CD8-positive, alpha-beta memory T cell (primary cell): ENCODE data around the gene DCTN4. TPM values are rescaled to one million over a fixed set of nuclear protein-coding genes. Genes with fewer than 3 reads are reported as not detected.
A peak's percentile ranks its signal among the peaks of the same experiment; 100 is the strongest.
"Not testable (repeated sequence)": the region's sequence is repeated elsewhere in the genome, so short reads cannot be mapped to it uniquely, and the experiment has no call there.

Experiments used
- CTCF ChIA-PET: fragments of 350-600 bp; sonication (Branson Sonifier 250); formaldehyde crosslinking; loops from one replicate; lab custom pipeline; 2021; ENCODE audit warnings: antibody characterized with exemption; lab: Charles Lee
- POLR2A ChIA-PET: fragments of 350-600 bp; sonication (Branson Sonifier 250); formaldehyde crosslinking; loops from one replicate; lab custom pipeline; 2021; ENCODE audit warnings: antibody characterized with exemption; lab: Charles Lee
- DNase-seq, 5 donors: peaks; one replicate each; pipeline versions ENCODE4 v3.0.0 to v3.0.0-alpha.2; 2020 to 2022; ENCODE audit warnings: mixed read lengths in 1 of 5
- H3K27ac ChIP-seq: one replicate; pipeline ENCODE4 v1.7.0; 2013; ENCODE audit warnings: low read depth, mild to moderate bottlenecking, low read length, moderate library complexity
- H3K27me3 ChIP-seq: 2 replicates; pipeline ENCODE4 v1.7.0; 2013; ENCODE audit warnings: low read length, mild to moderate bottlenecking; ENCODE audit not compliant: insufficient read depth, poor library complexity, severe bottlenecking
- H3K36me3 ChIP-seq: 2 replicates; pipeline ENCODE4 v1.7.0; 2013; ENCODE audit warnings: mild to moderate bottlenecking, low read length, moderate library complexity; ENCODE audit not compliant: insufficient read depth
- H3K4me1 ChIP-seq: 2 replicates; pipeline ENCODE4 v1.7.0; 2013; ENCODE audit warnings: mild to moderate bottlenecking, low read length, moderate library complexity; ENCODE audit not compliant: insufficient read depth
- H3K4me3 ChIP-seq: 2 replicates; pipeline ENCODE4 v1.7.0; 2013; ENCODE audit warnings: mild to moderate bottlenecking, low read length
- H3K9me3 ChIP-seq: 2 replicates; pipeline ENCODE4 v1.7.0; 2013; ENCODE audit warnings: mild to moderate bottlenecking, low read length
- H3K27ac Mint-ChIP-seq, 8 donors: one replicate each; pipeline ENCODE4 v1.8.0; 2020 to 2021; ENCODE audit warnings: mixed read lengths in 8 of 8, mild to moderate bottlenecking in 6 of 8, inconsistent platforms in 3 of 8, moderate library complexity in 3 of 8
- H3K27me3 Mint-ChIP-seq, 2 donors: one replicate each; pipeline ENCODE4 v1.8.0; 2020 to 2021; ENCODE audit warnings: mixed read lengths in 2 of 2, mild to moderate bottlenecking in 1 of 2, moderate library complexity in 1 of 2
- H3K36me3 Mint-ChIP-seq, 3 donors: one replicate each; pipeline ENCODE4 v1.8.0; 2020 to 2021; ENCODE audit warnings: mixed read lengths in 3 of 3, inconsistent platforms in 1 of 3, mild to moderate bottlenecking in 1 of 3
- H3K4me1 Mint-ChIP-seq, 3 donors: one replicate each; pipeline ENCODE4 v1.8.0; 2020 to 2021; ENCODE audit warnings: mixed read lengths in 3 of 3, inconsistent platforms in 1 of 3, mild to moderate bottlenecking in 1 of 3
- H3K4me3 Mint-ChIP-seq, 7 donors: one replicate each; pipeline ENCODE4 v1.8.0; 2020 to 2021; ENCODE audit warnings: mixed read lengths in 7 of 7, mild to moderate bottlenecking in 6 of 7, moderate library complexity in 4 of 7, inconsistent platforms in 2 of 7
- H3K9me3 Mint-ChIP-seq, 5 donors: one replicate each; pipeline ENCODE4 v1.8.0; 2020 to 2022; ENCODE audit warnings: mixed read lengths in 5 of 5, mild to moderate bottlenecking in 3 of 5, moderate library complexity in 2 of 5, inconsistent platforms in 1 of 5
- polyA plus RNA-seq: library from polyadenylated mRNA; unstranded; fragments of 300-500 nt; fragmentation: Illumina TruSeq; gene quantifications from one replicate; pipeline ENCODE4 v1.2.3, GENCODE V29; 2021
- total RNA-seq, 2 experiments: library from RNA; stranded (reverse); gene quantifications; one replicate each; pipeline ENCODE4 v1.2.3, GENCODE V29; 2021

Gene DCTN4
- total RNA-seq = 10 to 100 TPM; 37.0 to 39.6 TPM
- polyA plus RNA-seq = 10.4 TPM

- ChIA-PET POLR2A (interaction anchor here (0.6 to 2.8 kb wide), 8 partner anchors 18 to 1012 kb away, joined by 3 to 29 read pairs (median 8); partner anchors contain the start of genes GM2A, IRGM, RBM22 and SMIM3), CTCF (interaction anchor here (0.7 to 6.1 kb wide), 11 partner anchors 19 to 494 kb away, joined by 3 to 41 read pairs (median 5); partner anchors contain the start of genes GM2A, RBM22 and SMIM3)
- Mint-ChIP-seq H3K36me3 (peaks cover 5 to 33% (median 22%) of the 10 kb centered on the region in 3 donors), H3K27ac (peak within 1 kb of the TSS in 2 of 8 donors; percentile 3 to 45), H3K27me3 (peaks cover 0 to 2% of the 10 kb centered on the region in 2 donors), H3K4me1 (peaks cover 22 to 37% (median 31%) of the 10 kb centered on the region in 3 donors), H3K9me3 (no peaks in the 10 kb centered on the region), H3K4me3 (peak within 1 kb of the TSS in 3 of 7 donors; percentile 48 to 72 (median 68))
- peak; percentile 91 to 95 (median 94) for DNase-seq
- H3K36me3 ChIP-seq = peaks cover 20% of the 10 kb centered on the region
- peaks cover 34% of the 10 kb centered on the region for H3K4me1 ChIP-seq
- H3K4me3 ChIP-seq = peak within 1 kb of the TSS; percentile 92
- no peaks in the 10 kb centered on the region for H3K9me3 ChIP-seq
- H3K27me3 ChIP-seq = no peaks in the 10 kb centered on the region
- peak within 1 kb of the TSS; percentile 97 for H3K27ac ChIP-seq
These were observed at the start of gene DCTN4 for GRCh38 chr5:150758531-150759333. DCTN4 (minus strand) TSS chr5:150759017; CDS start chr5:150758993, 24 bp downstream.

- Histone ChIP-seq H3K4me3 (no peak overlapping the region), H3K27ac (no peak overlapping the region), H3K9me3 (no peaks in the 10 kb centered on the region), H3K4me1 (peaks cover 5% of the 10 kb centered on the region), H3K36me3 (no peaks in the 10 kb centered on the region), H3K27me3 (no peaks in the 10 kb centered on the region)
- H3K27me3 Mint-ChIP-seq = peaks cover 5 to 22% of the 10 kb centered on the region in 2 donors
- no peak overlapping the region for H3K4me3 Mint-ChIP-seq
- ChIA-PET CTCF (interaction anchor here (3.2 kb wide), 1 partner anchor 42 kb away, joined by 12 read pairs; the partner anchor contains the start of gene IRGM), POLR2A (no interaction called here)
- H3K36me3 Mint-ChIP-seq = peaks cover 0 to 11% (median 0%) of the 10 kb centered on the region in 3 donors
- peaks cover 0 to 5% (median 0%) of the 10 kb centered on the region in 3 donors for H3K4me1 Mint-ChIP-seq
- H3K27ac Mint-ChIP-seq = peak overlapping the region in 2 of 8 donors; percentile 72 to 87
- no peaks in the 10 kb centered on the region for H3K9me3 Mint-ChIP-seq
- no peak for DNase-seq
These were observed 45.6 kb upstream of the DCTN4 start for GRCh38 chr5:150804388-150804787.

- Mint-ChIP-seq H3K27me3 (peaks cover 5 to 15% of the 10 kb centered on the region in 2 donors), H3K9me3 (no peaks in the 10 kb centered on the region), H3K4me1 (peaks cover 0 to 5% (median 0%) of the 10 kb centered on the region in 3 donors), H3K36me3 (peaks cover 2 to 10% (median 9%) of the 10 kb centered on the region in 3 donors), H3K4me3 (no peak overlapping the region), H3K27ac (no peak overlapping the region)
- no peaks in the 10 kb centered on the region for H3K9me3 ChIP-seq
- H3K4me1 ChIP-seq = peaks cover 5% of the 10 kb centered on the region
- peak in 2 of 5 donors; percentile 41 to 51 for DNase-seq
- H3K27me3 ChIP-seq = no peaks in the 10 kb centered on the region
- H3K4me3 ChIP-seq = no peak overlapping the region
- H3K36me3 ChIP-seq = no peaks in the 10 kb centered on the region
- H3K27ac ChIP-seq = no peak overlapping the region
- CTCF ChIA-PET = interaction anchor here (0.8 to 3.4 kb wide), 9 partner anchors 9 to 314 kb away, joined by 4 to 78 read pairs (median 5); partner anchors contain the start of genes IRGM and SMIM3
- POLR2A ChIA-PET = interaction anchor here (0.6 to 0.8 kb wide), 2 partner anchors 46 to 101 kb away, joined by 3 read pairs; partner anchors contain the start of gene RBM22
These were observed 42.5 kb upstream of the DCTN4 start for GRCh38 chr5:150801117-150801927.

GRCh38 chr5:150797384-150797783, 38.6 kb upstream of the DCTN4 start:
- Mint-ChIP-seq H3K4me1 (peaks cover 0 to 5% (median 0%) of the 10 kb centered on the region in 3 donors), H3K27me3 (peaks cover 2 to 4% of the 10 kb centered on the region in 2 donors), H3K4me3 (no peak overlapping the region), H3K9me3 (no peaks in the 10 kb centered on the region), H3K36me3 (peaks cover 0 to 27% (median 2%) of the 10 kb centered on the region in 3 donors), H3K27ac (no peak overlapping the region)
- Histone ChIP-seq H3K4me3 (no peak overlapping the region), H3K36me3 (no peaks in the 10 kb centered on the region), H3K4me1 (peaks cover 5% of the 10 kb centered on the region), H3K9me3 (no peaks in the 10 kb centered on the region), H3K27ac (no peak overlapping the region), H3K27me3 (no peaks in the 10 kb centered on the region)
- ChIA-PET CTCF (no interaction called here), POLR2A (interaction anchor here (1.0 kb wide), 1 partner anchor 50 kb away, joined by 3 read pairs; no protein-coding TSS in a partner anchor)
- no peak for DNase-seq

- Mint-ChIP-seq H3K4me1 (peaks cover 10 to 16% (median 16%) of the 10 kb centered on the region in 3 donors), H3K27me3 (no peaks in the 10 kb centered on the region), H3K9me3 (no peaks in the 10 kb centered on the region), H3K27ac (no peak overlapping the region), H3K36me3 (peaks cover 0 to 27% (median 2%) of the 10 kb centered on the region in 3 donors), H3K4me3 (no peak overlapping the region)
- Histone ChIP-seq H3K27ac (no peak overlapping the region), H3K27me3 (no peaks in the 10 kb centered on the region), H3K9me3 (no peaks in the 10 kb centered on the region), H3K4me1 (peaks cover 11% of the 10 kb centered on the region), H3K36me3 (no peaks in the 10 kb centered on the region), H3K4me3 (no peak overlapping the region)
- no peak for DNase-seq
- ChIA-PET POLR2A (no interaction called here), CTCF (interaction anchor here (1.9 kb wide), 1 partner anchor 16 kb away, joined by 5 read pairs; the partner anchor contains the start of gene SMIM3)
These were observed 36.1 kb upstream of the DCTN4 start for GRCh38 chr5:150794927-150795326.

- Mint-ChIP-seq H3K27ac (peak overlapping the region in 1 of 8 donors; percentile 82), H3K4me1 (peaks cover 20 to 30% (median 26%) of the 10 kb centered on the region in 3 donors), H3K36me3 (peaks cover 0 to 27% (median 2%) of the 10 kb centered on the region in 3 donors)
- H3K4me3 Mint-ChIP-seq, H3K4me3 ChIP-seq, DNase-seq, H3K9me3 ChIP-seq, H3K27me3 ChIP-seq, POLR2A ChIA-PET, H3K27me3 Mint-ChIP-seq, H3K27ac ChIP-seq, H3K9me3 Mint-ChIP-seq, H3K36me3 ChIP-seq: not testable (repeated sequence)
- peaks cover 24% of the 10 kb centered on the region for H3K4me1 ChIP-seq
- CTCF ChIA-PET = interaction anchor here (1.7 kb wide), 1 partner anchor 10 kb away, joined by 4 read pairs; no protein-coding TSS in a partner anchor
These were observed 34.6 kb upstream of the DCTN4 start for GRCh38 chr5:150793423-150793888.

- Histone ChIP-seq H3K36me3 (no peaks in the 10 kb centered on the region), H3K4me1 (peaks cover 24% of the 10 kb centered on the region), H3K4me3 (no peak overlapping the region), H3K9me3 (no peaks in the 10 kb centered on the region), H3K27ac (no peak overlapping the region), H3K27me3 (no peaks in the 10 kb centered on the region)
- Mint-ChIP-seq H3K4me1 (peaks cover 20 to 47% (median 31%) of the 10 kb centered on the region in 3 donors), H3K27me3 (no peaks in the 10 kb centered on the region), H3K27ac (peak overlapping the region in 3 of 8 donors; percentile 5 to 29 (median 28)), H3K9me3 (no peaks in the 10 kb centered on the region), H3K4me3 (no peak overlapping the region), H3K36me3 (peaks cover 0 to 20% (median 0%) of the 10 kb centered on the region in 3 donors)
- ChIA-PET CTCF (interaction anchor here (2.7 kb wide), 1 partner anchor 55 kb away, joined by 13 read pairs; the partner anchor contains the start of gene IRGM), POLR2A (no interaction called here)
- DNase-seq = no peak
These were observed 32.7 kb upstream of the DCTN4 start for GRCh38 chr5:150791536-150791935.
